Stimulated activated CD4-positive, alpha-beta T cell treated with anti-CD3 and anti-CD28 coated beads, Interleukin-1b, Interleukin-23, amount 100 ng/mL, for 1 hour (primary cell): ENCODE measurements around the gene ZNF184.
"Not testable (repeated sequence)": the region's sequence is repeated elsewhere in the genome, so short reads cannot be mapped to it uniquely, and the experiment has no call there.

Experiments
- DNase-seq, 2 donors: peaks; one replicate each; pipeline ENCODE4 v3.0.0-alpha.2; 2020; ENCODE audit warnings: low read depth in 2 of 2

ZNF184 gene

GRCh38 chr6:27424851-27425250 is 48.1 kb downstream of the ZNF184 start:
- not testable (repeated sequence) for DNase-seq

DNA sequence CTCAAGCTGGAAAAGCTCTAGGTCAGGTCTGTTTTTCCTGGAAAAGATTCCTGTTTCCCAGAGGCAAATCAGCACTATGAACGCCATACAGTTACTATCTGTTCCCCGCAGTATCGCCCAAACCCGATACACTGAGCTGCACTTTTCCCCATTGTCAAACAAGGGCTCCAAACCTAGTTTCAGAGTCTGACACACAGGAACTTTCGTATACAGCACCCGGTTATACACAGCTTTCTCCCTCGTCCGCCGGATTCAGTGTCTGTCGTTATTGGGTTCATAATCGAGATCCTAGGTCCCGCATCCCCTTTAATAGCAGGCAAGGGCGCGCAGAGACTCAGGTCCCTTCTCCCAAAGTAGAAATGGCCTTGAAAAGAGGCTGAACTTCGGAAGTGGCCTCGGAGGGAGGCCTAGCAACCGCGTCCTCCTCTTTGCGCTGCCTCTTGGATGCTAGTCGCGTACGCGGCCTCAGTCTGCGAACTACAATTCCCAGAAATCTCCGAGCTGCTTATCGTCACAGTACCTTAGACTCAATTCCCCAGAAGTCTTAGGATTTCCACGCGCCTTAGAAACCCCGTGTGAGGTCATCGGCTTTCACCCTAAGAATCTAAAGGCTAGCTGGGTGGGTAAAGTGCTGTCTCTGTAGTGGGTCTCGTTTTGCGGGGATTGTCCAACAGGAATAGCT is 50.1 kb downstream of the ZNF184 start:
- no peak for DNase-seq

DNA sequence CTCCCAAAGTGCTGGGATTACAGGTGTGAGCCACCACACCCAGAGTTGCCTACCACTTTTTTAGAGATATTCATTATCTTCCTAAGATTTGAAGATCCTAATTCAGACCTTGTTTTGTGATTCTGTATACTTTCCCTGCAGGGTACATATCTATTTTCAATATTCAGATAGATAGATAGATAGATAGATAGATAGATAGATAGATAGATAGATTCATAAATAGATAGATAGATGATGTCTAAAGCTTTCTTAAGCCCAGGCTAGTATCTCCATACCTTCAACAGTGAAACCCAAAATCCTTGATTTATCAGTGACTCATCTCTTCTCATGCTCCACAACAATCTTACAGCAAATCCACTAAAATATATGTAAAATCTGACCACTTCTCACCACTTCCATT is 53.5 kb downstream of the ZNF184 start:
- no peak for DNase-seq

GRCh38 chr6:27415898-27416297 is 57.0 kb downstream of the ZNF184 start:
- no peak for DNase-seq

DNA sequence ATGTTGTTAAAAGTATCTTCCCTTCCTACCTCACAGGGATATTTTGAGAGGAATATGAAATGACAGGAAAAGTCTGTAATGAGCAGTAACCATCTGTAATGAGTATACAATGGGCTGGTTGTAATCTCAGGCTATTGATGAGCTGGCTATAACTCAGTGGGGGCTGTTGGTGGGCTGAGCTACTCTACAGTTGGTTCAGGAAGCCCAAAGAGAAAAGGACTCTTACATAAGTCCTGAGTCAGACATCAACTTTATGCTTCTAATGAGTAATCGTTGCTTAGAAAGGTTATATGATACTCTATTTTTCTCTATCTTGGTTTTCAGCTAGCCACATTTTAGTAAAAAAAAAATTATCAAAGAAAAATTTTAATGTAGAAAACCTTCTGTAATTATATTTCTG is 57.9 kb downstream of the ZNF184 start:
- no peak for DNase-seq

GRCh38 chr6:27414300-27414699 is 58.6 kb downstream of the ZNF184 start:
- no peak for DNase-seq

- DNase-seq: no peak
Observed at GRCh38 chr6:27407153-27407814, 65.6 kb downstream of the ZNF184 start.

- DNase-seq: no peak
Observed at GRCh38 chr6:27406085-27406484, 66.8 kb downstream of the ZNF184 start.

DNA sequence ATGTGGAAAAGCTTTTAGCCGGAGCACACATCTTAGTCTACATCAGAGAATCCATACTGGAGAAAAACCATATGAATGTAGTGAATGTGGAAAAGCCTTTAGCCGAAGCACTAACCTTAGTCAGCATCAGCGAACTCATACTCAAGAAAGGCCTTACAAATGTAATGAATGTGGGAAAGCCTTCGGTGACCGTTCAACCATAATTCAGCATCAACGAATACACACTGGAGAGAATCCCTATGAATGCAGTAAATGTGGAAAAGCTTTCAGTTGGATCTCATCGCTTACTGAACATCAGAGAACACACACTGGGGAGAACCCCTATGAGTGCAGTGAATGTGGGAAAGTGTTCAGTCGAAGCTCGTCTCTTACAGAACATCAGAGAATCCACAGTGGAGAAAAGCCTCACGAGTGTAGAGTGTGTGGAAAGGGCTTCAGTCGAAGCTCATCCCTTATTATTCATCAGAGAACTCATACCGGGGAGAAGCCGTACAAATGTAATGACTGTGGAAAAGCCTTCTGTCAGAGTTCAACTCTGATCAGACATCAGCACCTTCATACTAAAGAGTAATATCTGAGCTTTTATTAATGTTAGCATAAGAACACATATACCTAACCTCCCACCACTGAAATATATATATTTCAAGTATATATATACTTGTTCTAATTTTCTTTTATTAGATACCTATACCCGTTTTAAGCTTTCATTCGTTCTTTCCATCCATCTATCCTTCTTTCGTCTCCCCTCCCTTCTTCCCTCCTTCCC is 71.8 kb downstream of the ZNF184 start:
- no peak for DNase-seq
